GM10266 (cell line): ENCODE measurements around the gene WNK2.

Experiments
- DNase-seq: peaks from one replicate; pipeline ENCODE4 v3.0.0; 2012; ENCODE audit errors: extremely low spot score
- TF ChIP-seq, protein P1 (sequence below): IDR thresholded peaks from 2 replicates; pipeline ENCODE4 v1.5.1; 2012; ENCODE audit warnings: mild to moderate bottlenecking, low read depth; ENCODE audit not compliant: control insufficient read depth, insufficient read depth; ENCODE audit errors: missing control alignments

WNK2 gene

DNA sequence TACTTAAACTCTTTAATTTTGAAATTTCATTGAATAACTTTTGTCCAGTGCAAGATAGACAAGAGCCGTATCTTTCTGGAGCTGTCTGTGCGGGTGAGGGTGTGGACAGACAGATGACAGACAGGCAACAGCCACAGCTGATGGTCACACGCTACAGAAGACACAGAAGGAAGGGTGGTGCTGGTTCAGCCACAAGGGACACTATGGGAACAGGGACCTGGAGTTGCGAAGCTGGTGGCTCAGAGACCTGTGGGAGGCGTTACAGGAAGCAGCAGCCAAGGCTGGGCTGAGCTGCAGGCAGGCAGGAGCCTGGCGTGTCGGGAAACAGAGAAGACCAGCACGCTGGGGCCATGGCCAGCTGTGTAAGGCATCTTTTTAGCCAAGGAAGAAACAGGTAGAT lies 104.4 kb downstream of the WNK2 start:
- DNase-seq, result no peak
- TF ChIP-seq, protein P1, sequence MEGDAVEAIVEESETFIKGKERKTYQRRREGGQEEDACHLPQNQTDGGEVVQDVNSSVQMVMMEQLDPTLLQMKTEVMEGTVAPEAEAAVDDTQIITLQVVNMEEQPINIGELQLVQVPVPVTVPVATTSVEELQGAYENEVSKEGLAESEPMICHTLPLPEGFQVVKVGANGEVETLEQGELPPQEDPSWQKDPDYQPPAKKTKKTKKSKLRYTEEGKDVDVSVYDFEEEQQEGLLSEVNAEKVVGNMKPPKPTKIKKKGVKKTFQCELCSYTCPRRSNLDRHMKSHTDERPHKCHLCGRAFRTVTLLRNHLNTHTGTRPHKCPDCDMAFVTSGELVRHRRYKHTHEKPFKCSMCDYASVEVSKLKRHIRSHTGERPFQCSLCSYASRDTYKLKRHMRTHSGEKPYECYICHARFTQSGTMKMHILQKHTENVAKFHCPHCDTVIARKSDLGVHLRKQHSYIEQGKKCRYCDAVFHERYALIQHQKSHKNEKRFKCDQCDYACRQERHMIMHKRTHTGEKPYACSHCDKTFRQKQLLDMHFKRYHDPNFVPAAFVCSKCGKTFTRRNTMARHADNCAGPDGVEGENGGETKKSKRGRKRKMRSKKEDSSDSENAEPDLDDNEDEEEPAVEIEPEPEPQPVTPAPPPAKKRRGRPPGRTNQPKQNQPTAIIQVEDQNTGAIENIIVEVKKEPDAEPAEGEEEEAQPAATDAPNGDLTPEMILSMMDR, result no peak

DNA sequence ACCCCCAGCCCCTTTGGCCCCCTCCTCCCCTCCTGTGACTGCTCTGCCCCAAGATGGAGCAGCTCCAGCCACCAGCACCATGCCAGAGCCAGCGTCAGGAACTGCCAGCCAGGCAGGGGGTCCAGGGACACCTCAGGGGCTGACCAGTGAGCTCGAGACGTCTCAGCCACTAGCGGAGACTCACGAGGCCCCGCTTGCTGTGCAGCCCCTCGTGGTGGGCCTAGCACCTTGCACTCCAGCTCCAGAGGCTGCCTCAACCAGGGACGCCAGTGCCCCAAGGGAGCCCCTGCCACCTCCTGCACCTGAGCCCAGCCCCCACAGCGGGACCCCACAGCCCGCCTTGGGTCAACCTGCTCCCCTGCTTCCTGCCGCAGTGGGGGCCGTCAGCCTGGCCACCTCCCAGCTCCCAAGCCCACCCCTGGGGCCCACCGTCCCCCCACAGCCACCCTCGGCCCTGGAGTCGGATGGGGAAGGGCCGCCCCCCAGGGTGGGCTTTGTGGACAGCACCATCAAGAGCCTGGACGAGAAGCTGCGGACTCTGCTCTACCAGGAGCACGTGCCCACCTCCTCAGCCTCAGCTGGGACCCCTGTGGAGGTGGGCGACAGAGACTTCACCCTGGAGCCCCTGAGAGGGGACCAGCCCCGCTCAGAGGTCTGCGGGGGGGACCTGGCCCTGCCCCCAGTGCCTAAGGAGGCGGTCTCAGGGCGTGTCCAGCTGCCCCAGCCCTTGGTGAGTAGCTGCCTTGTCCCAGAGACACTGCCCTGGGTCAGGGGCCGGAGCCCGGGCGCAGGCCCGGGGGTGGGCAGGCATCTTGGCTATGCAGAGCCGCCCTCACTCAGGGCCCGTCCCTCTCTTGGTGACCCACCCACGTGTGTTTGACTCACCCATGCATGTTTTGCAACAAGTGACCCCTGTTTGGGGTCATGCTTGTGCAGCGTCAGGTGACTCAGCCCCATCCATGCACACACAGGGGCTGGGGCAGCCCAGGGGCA lies 105.2 kb downstream of the WNK2 start:
- DNase-seq, result no peak
- TF ChIP-seq, protein P1, result no peak

DNA sequence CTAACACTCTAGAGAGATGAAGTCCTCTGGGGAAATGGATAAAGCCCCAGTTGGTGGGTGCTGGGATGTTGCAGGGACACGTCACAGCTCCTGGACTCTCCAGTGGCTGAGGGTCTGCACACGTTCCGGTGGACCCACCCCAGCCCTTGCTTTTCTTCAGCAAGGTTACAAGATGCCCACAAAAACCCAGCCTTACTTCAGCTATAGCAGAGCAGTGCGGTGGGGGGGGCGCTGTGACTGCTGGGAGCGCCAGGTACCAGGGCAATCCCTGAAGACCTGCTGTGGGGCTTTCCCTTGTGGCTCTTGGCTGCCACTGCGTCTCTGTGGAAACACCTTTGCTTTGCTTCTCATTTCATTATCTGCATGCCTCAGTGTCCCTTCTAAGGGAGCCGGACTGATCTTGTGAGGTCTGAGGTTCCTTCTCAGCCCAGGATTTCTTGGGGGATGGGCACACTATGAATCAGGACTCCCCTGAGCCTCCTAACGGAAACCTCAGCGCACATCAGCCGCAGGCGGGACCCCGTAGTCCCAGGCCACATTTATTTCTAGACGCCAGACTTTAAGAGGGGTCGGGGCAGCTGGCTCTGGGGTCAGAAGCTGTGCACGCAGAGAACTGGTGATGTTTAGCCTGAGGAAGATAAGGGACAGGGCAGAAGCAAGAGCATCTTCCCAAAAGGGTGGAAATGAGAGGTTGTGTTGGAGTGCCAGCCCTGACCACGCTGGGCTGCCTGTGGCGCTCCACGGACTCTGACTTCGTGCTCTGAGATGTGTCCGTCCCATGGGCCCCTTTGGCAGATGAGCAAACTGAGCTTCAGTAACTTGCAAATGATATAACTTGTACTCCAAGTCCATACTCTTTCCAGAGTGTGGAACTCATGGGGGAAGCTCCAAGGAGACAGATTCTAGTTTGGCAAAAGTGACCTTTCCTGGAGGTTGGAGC lies 106.8 kb downstream of the WNK2 start:
- TF ChIP-seq, protein P1, result no peak
- no peak for DNase-seq

DNA sequence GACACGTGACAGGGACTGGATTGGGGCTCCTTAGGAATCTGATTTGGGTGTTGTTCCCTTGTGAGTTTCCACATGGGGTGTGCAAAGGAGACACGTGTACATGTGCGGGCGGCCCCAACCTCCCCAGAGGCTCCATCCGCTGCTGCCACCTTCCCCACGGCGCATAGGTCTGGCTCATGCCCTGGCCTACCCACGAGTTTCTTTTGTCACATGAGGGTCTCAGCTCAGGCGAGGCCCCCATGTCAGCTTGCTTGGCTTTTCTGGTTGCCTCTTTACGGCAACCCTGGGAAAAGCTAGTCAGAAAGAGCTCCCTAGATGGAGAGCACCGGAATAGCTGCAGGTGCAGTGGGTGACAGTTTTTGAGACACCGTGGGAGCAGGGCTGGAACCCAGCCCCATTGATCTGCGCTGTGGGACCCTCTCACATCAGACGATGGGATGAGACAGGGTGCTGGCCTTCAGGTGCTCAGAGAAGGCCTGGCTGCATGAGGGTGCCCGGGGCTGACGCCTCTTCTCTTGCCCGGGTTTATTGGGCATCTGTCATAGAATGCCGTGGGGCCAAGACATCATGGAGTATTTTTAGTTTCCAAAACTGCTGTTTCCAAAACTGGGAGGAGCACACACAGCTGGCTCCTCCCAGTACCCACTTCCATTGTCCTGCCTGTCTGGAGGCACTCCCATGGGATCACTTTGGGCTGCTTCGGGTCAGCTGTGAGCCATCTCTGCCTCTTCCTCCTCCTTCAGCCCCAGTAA lies 107.8 kb downstream of the WNK2 start:
- DNase-seq, result peak; percentile 23
- TF ChIP-seq, protein P1, result no peak

DNA sequence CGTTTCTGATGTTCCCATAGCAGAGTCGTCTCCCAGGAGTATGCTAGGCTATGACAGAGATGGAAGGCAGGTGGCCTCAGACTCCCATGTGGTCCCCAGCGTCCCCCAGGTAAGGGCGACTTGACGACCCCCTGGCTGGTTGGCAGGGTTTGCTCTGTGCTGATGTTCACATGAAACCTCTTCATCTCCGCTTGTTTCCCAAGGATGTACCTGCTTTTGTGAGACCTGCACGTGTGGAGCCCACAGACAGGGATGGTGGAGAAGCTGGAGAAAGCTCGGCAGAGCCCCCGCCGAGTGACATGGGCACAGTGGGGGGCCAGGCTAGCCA lies 108.3 kb downstream of the WNK2 start:
- DNase-seq, result peak; percentile 29
- TF ChIP-seq, protein P1, result no peak

DNA sequence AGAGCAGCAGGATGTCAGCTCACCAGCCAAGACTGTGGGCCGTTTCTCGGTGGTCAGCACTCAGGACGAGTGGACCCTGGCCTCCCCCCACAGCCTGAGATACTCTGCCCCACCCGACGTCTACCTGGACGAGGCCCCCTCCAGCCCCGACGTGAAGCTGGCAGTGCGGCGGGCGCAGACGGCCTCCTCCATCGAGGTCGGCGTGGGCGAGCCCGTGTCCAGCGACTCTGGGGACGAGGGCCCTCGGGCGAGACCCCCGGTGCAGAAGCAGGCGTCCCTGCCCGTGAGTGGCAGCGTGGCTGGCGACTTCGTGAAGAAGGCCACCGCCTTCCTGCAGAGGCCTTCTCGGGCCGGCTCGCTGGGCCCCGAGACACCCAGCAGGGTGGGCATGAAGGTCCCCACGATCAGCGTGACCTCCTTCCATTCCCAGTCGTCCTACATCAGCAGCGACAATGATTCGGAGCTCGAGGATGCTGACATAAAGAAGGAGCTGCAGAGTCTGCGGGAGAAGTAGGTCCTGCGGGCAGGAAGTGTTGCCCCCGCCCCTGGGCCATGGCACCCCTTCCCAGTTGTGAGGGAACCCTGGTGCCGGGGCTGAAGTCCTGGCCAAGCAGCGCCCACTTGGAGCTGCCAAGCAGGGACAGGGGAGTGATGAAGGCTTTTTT lies 108.9 kb downstream of the WNK2 start:
- TF ChIP-seq, protein P1, result no peak
- DNase-seq, result no peak
